Stimulated activated CD4-positive, alpha-beta T cell treated with anti-CD3 and anti-CD28 coated beads, Interleukin-4, amount 100 ng/mL, for 48 hours (primary cell): ENCODE data around the gene NUTM2G.
"Not testable (repeated sequence)": the region's sequence is repeated elsewhere in the genome, so short reads cannot be mapped to it uniquely, and the experiment has no call there.

Experiments
- DNase-seq, 2 donors: peaks; one replicate each; pipeline ENCODE4 v3.0.0-alpha.2; 2020; ENCODE audit warnings: low read depth in 2 of 2

The NUTM2G gene

DNA sequence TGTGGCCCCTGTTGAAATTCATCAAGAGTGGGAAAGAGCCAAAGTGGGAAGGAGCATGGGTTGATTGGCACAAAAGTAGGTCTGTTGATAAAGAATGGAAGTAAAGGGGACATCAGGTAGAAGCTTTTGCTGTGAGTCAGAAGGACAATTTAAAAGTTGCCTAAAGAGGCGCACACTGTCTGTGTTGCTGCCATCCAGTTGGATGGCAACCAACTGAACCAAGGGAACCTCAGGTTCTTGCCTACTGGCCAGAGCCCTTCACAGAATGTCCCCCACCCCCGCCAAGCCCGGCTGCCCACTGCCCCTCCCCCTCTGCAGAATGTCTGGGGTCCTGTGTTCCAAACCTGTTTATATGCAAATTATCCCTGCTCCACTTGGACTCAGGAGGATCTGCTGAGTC lies at the start of gene NUTM2G:
Gene NUTM2G (plus strand): TSS at position 301 of the 400 bp plus-strand sequence. CDS start 182 bp downstream, outside the sequence.
- DNase-seq = not testable (repeated sequence)

DNA sequence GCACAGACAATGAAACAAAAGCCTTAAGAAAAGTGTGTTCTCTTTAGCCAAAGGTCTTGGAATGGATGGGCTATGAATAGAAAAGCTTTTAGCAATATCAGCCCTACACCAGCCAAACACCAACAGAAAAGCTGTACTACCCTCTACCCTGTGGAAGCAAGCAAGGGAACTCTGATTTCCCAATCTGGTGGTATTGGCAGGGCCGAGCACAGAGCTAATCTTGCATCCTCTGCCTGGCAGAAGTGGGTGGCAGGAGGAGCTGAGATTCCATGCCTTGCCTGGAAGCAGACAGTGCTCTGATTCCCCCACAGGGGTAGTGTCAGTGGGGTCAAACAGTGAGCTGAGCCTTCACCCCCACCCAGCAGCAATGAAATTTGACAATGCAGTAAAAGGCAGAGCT lies 44.7 kb upstream of the NUTM2G start:
- DNase-seq = no peak

GRCh38 chr9:96884443-96884842 lies 44.2 kb upstream of the NUTM2G start:
- DNase-seq = no peak

- no peak for DNase-seq
Measured at GRCh38 chr9:96885424-96885823, 43.2 kb upstream of the NUTM2G start.

DNA sequence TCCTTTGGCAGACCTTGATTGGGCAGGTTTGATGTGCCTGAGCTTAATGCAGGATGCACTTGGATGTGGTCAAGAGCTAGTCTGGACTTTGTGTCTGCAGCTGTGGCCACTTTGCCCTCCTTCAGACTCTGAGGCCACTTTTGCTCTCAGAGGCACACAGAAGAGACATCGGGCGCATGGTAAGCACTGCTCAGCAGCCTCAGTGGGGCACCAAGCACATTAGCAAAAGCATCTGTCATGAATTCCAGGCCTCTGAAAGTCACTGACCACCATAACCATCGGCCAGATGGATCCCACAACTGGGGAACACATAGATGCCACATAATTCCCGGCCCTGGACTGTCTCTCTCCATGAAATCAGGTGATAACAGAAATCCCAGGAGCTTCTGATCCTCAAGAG lies 40.1 kb upstream of the NUTM2G start:
- no peak for DNase-seq

- DNase-seq = no peak
Measured at GRCh38 chr9:96892131-96892530, 36.5 kb upstream of the NUTM2G start.

DNA sequence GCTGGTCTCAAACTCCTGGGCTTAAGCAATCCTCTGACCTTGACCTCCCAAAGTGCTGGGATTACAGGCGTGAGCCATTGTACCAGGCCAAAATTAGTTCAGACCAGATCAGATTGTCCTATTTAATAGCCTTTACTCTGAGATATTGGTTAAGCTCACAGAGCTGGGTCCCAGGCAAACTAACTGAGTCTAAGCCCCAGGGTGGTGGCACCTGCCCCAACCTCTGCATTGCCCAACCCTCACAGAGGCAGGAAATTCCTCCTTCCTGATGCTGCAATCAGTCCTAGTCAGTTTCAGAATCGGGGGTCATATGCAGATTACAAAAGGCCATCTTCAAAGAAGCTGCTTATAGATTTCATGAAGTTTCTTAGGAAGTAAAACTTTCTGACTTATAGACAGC lies 28.6 kb upstream of the NUTM2G start:
- not testable (repeated sequence) for DNase-seq

GRCh38 chr9:96904947-96905722 lies 23.5 kb upstream of the NUTM2G start:
- DNase-seq = not testable (repeated sequence)

GRCh38 chr9:96908479-96908878 lies 20.2 kb upstream of the NUTM2G start:
- DNase-seq = not testable (repeated sequence)

DNA sequence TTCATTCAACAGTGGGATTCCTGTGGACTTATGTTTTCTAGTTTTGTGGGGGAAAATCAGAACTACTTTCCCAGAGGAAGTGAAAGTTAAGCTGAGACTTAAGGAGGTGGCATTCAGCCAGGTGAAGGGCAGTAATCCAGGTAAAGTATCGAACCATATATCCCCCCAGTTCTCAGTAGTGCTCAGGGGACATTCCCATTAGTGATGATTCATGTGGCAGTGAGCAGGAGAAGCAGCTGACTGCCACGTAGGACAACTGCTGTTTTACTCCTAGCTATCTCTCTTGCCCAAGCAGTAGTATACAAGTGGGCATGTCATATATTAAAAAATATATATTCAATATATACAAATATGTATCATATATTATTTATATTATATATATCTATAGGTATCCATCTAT lies 13.1 kb upstream of the NUTM2G start:
- DNase-seq = not testable (repeated sequence)

- DNase-seq = not testable (repeated sequence)
Measured at GRCh38 chr9:96916531-96916930, 12.1 kb upstream of the NUTM2G start.

DNA sequence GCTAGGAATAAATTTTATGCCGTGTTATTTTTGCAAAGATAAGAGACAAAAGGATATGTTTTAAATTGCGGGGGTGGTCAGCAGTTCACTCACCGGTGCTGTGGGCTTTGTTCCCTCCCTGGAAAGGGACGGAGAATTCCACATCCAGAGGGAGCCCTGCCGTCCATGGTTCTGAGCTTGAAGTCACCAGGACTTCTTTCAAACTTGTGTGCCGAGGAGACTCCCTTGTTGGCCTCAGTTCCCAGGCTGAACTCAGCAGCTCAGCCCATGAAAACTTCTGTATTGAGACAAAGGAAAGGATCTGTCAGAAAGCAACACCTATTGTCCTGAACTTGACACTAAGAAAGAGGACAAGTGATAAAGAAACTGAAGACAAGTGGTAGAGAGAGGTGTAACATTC lies 10.1 kb upstream of the NUTM2G start:
- not testable (repeated sequence) for DNase-seq

DNA sequence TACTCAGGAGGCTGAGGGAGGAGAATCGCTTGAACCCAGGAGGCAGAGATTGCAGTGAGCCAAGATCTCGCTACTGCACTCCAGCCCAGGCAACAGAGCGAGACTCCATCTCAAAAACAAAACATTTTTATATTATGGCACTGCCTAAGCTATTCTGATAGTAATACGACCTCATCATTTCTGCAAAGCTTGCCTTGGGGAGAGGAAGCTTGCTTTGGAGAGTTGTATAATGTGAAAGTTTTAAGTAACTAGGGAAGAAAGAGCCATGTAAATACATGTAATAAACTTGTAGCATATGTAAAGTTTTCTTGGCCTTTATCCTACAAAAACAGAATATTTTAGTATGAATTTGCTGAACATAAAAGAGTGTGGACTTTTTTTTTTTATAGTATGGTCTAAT lies 7.8 kb upstream of the NUTM2G start:
- DNase-seq = not testable (repeated sequence)

GRCh38 chr9:96925587-96925986 lies 3.1 kb upstream of the NUTM2G start:
- not testable (repeated sequence) for DNase-seq

- DNase-seq = not testable (repeated sequence)
Measured at GRCh38 chr9:96931665-96932064, 3.0 kb downstream of the NUTM2G start.

DNA sequence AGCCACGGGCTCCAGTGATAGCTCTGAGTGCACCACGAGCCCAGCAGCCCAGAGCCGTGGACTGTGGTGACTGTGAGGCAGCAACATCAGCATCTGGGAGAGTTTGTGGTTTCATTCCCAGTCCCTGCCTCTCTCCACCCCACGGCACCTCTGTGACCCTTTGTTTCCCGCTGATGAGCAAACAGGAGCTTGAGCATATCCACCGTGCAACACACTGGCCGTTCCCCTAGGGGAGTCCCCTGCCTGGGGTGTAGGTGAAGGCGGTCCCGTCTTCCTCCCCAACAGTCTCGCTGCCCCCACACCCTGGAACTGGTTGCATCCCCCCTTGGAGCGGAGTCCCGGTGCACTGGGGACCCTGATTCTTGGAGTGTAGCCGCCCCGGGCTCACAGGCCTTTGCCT lies 5.5 kb downstream of the NUTM2G start:
- DNase-seq = not testable (repeated sequence)

DNA sequence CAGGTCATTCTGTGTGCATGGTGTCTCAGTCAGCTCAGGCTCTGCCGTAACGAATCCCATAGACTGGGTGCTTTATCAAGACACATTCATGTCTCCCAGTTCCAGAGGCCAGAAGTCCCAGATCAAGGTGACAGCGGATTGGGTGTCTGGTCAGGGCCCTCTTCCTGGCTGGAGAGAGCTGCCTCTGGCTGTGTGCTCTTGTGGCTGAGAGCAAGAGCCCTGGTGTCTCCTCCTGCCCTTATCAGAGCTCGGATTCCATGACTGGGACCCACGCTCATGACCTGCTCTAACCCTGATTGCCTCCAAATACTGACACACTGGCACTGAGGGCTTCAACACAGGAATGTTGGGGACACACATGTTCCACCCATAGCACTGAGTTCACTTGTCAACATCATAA lies 6.1 kb downstream of the NUTM2G start:
- DNase-seq = not testable (repeated sequence)

DNA sequence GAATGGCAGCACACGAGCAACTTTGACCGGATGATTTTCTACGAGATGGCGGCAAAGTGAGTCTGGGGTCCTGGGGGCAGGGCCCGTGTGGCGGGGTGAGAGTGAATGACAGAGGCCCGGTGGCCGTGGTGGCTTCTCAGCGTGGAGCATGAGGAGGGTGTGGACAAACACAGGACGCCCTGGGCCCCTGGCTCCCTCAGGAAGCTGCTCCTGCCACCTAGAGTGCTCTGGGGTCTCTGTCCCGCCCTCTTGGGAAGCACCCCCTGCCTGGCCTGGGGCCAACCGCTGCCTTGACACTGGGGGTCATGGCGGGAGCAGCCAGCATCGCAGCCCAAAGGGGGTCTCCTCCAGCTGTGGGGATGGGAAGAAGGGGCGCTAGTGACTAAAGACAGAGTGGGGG lies 6.8 kb downstream of the NUTM2G start:
- DNase-seq = not testable (repeated sequence)

DNA sequence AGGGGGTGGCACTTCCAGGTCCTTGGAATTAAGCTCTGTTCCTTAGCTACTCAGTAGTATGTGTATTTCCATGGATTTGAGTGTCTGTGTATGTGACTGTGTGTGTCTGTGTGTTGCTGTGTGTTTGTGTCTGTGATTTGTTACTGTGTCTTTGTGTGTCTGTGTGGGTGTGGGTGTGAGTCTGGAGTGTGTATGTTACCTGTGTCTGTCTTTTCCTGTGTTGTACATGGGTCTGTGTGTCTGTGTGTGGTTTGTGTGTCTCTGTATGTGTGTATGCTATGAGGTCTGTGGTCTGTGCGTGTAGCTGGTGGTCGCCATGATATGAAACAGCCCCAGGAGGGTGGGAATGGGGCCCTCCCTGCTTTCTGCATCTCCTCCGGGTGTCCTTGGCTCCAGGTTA lies 8.8 kb downstream of the NUTM2G start:
- not testable (repeated sequence) for DNase-seq

GRCh38 chr9:96938957-96939665 lies 10.5 kb downstream of the NUTM2G start:
- not testable (repeated sequence) for DNase-seq

DNA sequence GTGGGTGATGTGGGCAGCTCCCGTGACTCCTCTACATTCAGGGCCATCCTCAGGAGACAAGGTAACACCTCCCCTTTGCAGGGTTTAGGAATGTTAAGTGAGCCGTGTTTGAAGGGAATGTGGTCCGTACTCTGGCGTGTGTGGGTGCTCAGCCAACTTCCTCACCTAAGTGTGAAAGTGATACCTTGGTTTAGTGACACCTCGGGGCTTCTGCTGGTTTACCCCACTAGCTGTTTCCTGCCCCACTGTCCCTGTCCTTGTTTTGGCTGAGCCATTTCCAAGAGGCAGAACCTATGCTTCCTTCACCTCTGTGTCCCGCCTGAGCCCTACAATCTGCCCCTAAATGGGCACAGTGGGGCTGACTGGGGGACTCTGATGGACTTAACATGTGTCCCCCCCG lies 12.3 kb downstream of the NUTM2G start:
- not testable (repeated sequence) for DNase-seq

DNA sequence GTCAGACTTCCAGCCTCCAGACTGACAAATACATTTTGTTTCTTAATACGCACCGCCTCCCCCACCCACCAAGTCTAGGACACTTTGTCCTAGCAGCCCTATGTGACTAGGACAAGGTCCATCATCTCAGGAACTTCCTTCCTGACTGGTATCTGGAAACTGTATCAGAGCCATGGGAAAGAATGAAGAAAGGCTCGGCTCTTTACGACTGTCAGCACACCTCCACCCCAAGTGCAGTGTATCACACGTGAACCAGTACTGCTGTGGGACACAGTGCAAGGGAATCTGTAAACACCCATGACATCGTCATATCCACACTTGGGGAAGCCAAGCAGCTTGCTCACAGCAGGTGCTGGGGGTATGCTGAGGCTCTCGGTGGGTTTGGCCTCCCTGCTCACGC lies 13.0 kb downstream of the NUTM2G start:
- DNase-seq = not testable (repeated sequence)

DNA sequence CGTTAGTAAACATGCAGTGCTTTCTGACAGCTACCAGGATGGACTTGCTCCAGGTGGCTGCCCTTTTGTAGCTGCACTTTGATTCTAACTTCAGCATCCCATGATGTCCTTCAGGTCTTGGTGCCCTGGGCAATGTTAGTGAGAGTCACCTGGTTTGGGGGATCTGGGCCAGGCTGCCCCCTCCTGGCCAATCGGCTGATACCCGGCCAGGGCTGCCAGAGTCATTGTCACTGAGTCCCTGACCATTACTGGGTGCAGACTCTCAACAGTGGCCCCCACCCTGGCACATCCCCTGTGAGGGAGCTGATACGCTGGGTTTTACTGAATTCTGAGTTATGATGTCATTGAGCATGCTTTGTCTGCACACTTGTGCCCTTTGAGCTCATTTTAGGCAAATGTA lies 13.5 kb downstream of the NUTM2G start:
- not testable (repeated sequence) for DNase-seq
